ENCODE measurements around the gene SCG2.

The SCG2 gene, protein sequence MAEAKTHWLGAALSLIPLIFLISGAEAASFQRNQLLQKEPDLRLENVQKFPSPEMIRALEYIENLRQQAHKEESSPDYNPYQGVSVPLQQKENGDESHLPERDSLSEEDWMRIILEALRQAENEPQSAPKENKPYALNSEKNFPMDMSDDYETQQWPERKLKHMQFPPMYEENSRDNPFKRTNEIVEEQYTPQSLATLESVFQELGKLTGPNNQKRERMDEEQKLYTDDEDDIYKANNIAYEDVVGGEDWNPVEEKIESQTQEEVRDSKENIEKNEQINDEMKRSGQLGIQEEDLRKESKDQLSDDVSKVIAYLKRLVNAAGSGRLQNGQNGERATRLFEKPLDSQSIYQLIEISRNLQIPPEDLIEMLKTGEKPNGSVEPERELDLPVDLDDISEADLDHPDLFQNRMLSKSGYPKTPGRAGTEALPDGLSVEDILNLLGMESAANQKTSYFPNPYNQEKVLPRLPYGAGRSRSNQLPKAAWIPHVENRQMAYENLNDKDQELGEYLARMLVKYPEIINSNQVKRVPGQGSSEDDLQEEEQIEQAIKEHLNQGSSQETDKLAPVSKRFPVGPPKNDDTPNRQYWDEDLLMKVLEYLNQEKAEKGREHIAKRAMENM

GRCh38 chr2:223601932-223602666 lies at the start of gene SCG2:
SCG2 (minus strand) TSS chr2:223602361; CDS start chr2:223599282, 3,079 bp downstream.
- peak; percentile 64 for DNase-seq
- no peaks in the 10 kb centered on the region for H3K36me3 ChIP-seq (replicated peaks; ENCODE audit: insufficient read depth, low read length)
- H3K27ac ChIP-seq (ENCODE audit: low read length), result no peak within 1 kb of the TSS
- no peak within 1 kb of the TSS for H3K4me2 ChIP-seq (ENCODE audit: low read depth, low read length)
- H3K9ac ChIP-seq (ENCODE audit: low read length), result no peak within 1 kb of the TSS
- H4K20me1 ChIP-seq (ENCODE audit: insufficient read depth, low read length), result no peaks in the 10 kb centered on the region
- H3K4me1 ChIP-seq (ENCODE audit: low read length), result no peaks in the 10 kb centered on the region
- H3K9me3 ChIP-seq (replicated peaks; ENCODE audit: insufficient read depth, low read length), result no peaks in the 10 kb centered on the region
- no peaks in the 10 kb centered on the region for H3K9me2 ChIP-seq (replicated peaks; ENCODE audit: insufficient read depth, low read length)
- H2AFZ ChIP-seq (ENCODE audit: low read length), result no peak within 1 kb of the TSS
- H3K79me2 ChIP-seq (ENCODE audit: low read length), result no peaks in the 10 kb centered on the region
- TF ChIP-seq, protein P1, sequence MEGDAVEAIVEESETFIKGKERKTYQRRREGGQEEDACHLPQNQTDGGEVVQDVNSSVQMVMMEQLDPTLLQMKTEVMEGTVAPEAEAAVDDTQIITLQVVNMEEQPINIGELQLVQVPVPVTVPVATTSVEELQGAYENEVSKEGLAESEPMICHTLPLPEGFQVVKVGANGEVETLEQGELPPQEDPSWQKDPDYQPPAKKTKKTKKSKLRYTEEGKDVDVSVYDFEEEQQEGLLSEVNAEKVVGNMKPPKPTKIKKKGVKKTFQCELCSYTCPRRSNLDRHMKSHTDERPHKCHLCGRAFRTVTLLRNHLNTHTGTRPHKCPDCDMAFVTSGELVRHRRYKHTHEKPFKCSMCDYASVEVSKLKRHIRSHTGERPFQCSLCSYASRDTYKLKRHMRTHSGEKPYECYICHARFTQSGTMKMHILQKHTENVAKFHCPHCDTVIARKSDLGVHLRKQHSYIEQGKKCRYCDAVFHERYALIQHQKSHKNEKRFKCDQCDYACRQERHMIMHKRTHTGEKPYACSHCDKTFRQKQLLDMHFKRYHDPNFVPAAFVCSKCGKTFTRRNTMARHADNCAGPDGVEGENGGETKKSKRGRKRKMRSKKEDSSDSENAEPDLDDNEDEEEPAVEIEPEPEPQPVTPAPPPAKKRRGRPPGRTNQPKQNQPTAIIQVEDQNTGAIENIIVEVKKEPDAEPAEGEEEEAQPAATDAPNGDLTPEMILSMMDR (IDR thresholded peaks at IDR 0.05; ENCODE audit: low read length), result no peak
- TF ChIP-seq EZH2 (optimal IDR thresholded peaks at IDR 0.05; ENCODE audit: low read depth, low read length), result no peak
- TF ChIP-seq EZH2phosphoT487 (IDR thresholded peaks at IDR 0.05; ENCODE audit: low read length), result no peak
- no peaks in the 10 kb centered on the region for H3F3A ChIP-seq (ENCODE audit: insufficient read depth, low read length)
- no peak within 1 kb of the TSS for H3K4me3 ChIP-seq (ENCODE audit: low read length)
- no peaks in the 10 kb centered on the region for H3K27me3 ChIP-seq (replicated peaks; ENCODE audit: insufficient read depth, low read length)

GRCh38 chr2:223649554-223650533 lies 47.7 kb upstream of the SCG2 start:
- no peak overlapping the region for H3K4me2 ChIP-seq (ENCODE audit: low read depth, low read length)
- H3K79me2 ChIP-seq (ENCODE audit: low read length), result no peaks in the 10 kb centered on the region
- no peak for DNase-seq
- H3K9ac ChIP-seq (ENCODE audit: low read length), result no peak overlapping the region
- TF ChIP-seq EZH2 (optimal IDR thresholded peaks at IDR 0.05; ENCODE audit: low read depth, low read length) (no peak), EZH2phosphoT487 (IDR thresholded peaks at IDR 0.05; ENCODE audit: low read length) (no peak)
- TF ChIP-seq, protein P1 (IDR thresholded peaks at IDR 0.05; ENCODE audit: low read length), result no peak
- H3F3A ChIP-seq (ENCODE audit: insufficient read depth, low read length), result peaks cover 5% of the 10 kb centered on the region; the same call in 1 of the 2 replicates
- no peak overlapping the region for H3K27ac ChIP-seq (ENCODE audit: low read length)
- H3K4me3 ChIP-seq (ENCODE audit: low read length), result no peak overlapping the region
- no peaks in the 10 kb centered on the region for H3K27me3 ChIP-seq (replicated peaks; ENCODE audit: insufficient read depth, low read length)
- no peaks in the 10 kb centered on the region for H3K36me3 ChIP-seq (replicated peaks; ENCODE audit: insufficient read depth, low read length)
- H2AFZ ChIP-seq (ENCODE audit: low read length), result no peak overlapping the region
- H3K4me1 ChIP-seq (ENCODE audit: low read length), result peaks cover 10% of the 10 kb centered on the region
- no peaks in the 10 kb centered on the region for H3K9me2 ChIP-seq (replicated peaks; ENCODE audit: insufficient read depth, low read length)
- no peaks in the 10 kb centered on the region for H4K20me1 ChIP-seq (ENCODE audit: insufficient read depth, low read length)
- H3K9me3 ChIP-seq (replicated peaks; ENCODE audit: insufficient read depth, low read length), result no peaks in the 10 kb centered on the region

DNA sequence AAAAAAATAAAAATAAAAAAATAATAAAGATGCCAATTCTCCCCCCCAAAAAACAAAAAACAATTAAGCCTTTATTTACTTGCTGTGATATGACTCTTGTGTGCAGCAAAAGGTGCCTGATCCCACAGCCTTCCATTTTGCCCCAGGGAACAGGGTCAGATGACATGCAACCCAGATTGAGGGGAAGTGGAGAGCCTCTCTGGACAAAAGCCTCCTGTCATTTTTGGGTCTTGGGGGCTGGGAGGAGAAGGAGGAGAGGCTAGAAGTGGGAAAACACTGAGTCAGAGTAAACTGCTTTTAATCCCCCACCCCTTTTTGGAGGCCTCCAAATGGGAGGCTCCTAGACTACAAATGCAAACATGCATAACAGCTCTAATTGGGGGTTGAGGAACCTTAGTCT lies 46.6 kb upstream of the SCG2 start:
- Histone ChIP-seq H3K9me2 (replicated peaks; ENCODE audit: insufficient read depth, low read length) (no peaks in the 10 kb centered on the region), H3K79me2 (ENCODE audit: low read length) (no peaks in the 10 kb centered on the region), H3K4me3 (ENCODE audit: low read length) (no peak overlapping the region), H3K36me3 (replicated peaks; ENCODE audit: insufficient read depth, low read length) (no peaks in the 10 kb centered on the region), H3K9ac (ENCODE audit: low read length) (no peak overlapping the region), H4K20me1 (ENCODE audit: insufficient read depth, low read length) (no peaks in the 10 kb centered on the region), H3F3A (ENCODE audit: insufficient read depth, low read length) (peaks cover 5% of the 10 kb centered on the region; the same call in 1 of the 2 replicates), H2AFZ (ENCODE audit: low read length) (no peak overlapping the region), H3K27ac (ENCODE audit: low read length) (no peak overlapping the region), H3K4me2 (ENCODE audit: low read depth, low read length) (no peak overlapping the region), H3K9me3 (replicated peaks; ENCODE audit: insufficient read depth, low read length) (no peaks in the 10 kb centered on the region), H3K27me3 (replicated peaks; ENCODE audit: insufficient read depth, low read length) (no peaks in the 10 kb centered on the region), H3K4me1 (ENCODE audit: low read length) (peaks cover 10% of the 10 kb centered on the region)
- no peak for DNase-seq
- TF ChIP-seq EZH2phosphoT487 (IDR thresholded peaks at IDR 0.05; ENCODE audit: low read length) (no peak), EZH2 (optimal IDR thresholded peaks at IDR 0.05; ENCODE audit: low read depth, low read length) (no peak)
- TF ChIP-seq, protein P1 (IDR thresholded peaks at IDR 0.05; ENCODE audit: low read length), result no peak

Data from MM.1S (cell line).